SW480 (cell line): ENCODE measurements around the gene EXO5.
"Not testable (repeated sequence)": the region's sequence is repeated elsewhere in the genome, so short reads cannot be mapped to it uniquely, and the experiment has no call there.

Source experiments
- DNase-seq: peaks from one replicate; pipeline ENCODE4 v3.0.0-alpha.2; 2016; ENCODE audit warnings: low spot score

The EXO5 gene

GRCh38 chr1:40508375-40509341 lies at the start of gene EXO5:
EXO5 (plus strand) TSS chr1:40508767; CDS start chr1:40514545, 5,778 bp downstream.
- peak; percentile 72 for DNase-seq

GRCh38 chr1:40462956-40463590 lies 45.5 kb upstream of the EXO5 start:
- no peak for DNase-seq

DNA sequence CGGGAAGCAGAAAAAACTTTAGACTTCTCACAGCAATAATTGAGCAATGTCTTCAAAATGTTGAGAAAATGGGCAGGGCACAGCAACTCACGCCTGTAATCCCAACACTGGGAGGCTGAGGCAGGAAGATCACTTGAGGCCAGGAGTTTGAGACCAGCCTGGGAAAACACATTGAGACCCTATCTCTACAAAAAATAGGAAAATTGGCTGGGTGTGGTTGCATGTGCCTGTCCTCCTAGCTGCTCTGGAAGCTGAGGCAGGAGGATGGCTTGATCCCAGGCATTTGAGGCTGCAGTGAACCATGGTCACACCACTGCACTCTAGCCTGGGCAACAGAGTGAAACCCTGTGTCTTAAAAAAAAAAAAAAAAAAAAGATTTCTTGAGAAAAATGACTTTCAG lies 39.2 kb upstream of the EXO5 start:
- no peak for DNase-seq

- DNase-seq, result no peak
Observed at GRCh38 chr1:40475268-40475667, 33.3 kb upstream of the EXO5 start.

GRCh38 chr1:40476924-40477677 lies 31.5 kb upstream of the EXO5 start, which contains the start of gene ZFP69:
ZFP69 (plus strand) TSS chr1:40477290; CDS start chr1:40479362, 2,072 bp downstream.
- DNase-seq, result peak; percentile 7

DNA sequence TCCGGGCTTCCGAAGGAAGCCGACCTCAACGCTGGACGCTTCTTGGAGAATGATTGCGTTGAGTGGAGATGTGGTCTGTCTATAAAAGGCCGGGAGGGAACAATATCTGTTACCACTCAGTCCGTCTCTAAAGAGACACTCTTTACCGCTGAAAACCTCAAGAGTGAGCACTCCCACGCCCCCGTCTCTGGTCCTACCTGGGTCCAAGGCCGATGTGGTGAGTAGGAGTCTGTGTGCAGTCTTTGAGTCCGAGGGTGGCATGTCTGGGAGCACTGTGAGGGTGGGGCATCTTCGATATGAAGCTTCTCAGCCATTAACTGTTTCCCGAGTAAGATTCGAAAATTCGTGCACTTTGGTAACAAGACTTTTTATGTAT lies 30.9 kb upstream of the EXO5 start:
- DNase-seq, result no peak

GRCh38 chr1:40478276-40478675 lies 30.3 kb upstream of the EXO5 start:
- DNase-seq, result no peak

DNA sequence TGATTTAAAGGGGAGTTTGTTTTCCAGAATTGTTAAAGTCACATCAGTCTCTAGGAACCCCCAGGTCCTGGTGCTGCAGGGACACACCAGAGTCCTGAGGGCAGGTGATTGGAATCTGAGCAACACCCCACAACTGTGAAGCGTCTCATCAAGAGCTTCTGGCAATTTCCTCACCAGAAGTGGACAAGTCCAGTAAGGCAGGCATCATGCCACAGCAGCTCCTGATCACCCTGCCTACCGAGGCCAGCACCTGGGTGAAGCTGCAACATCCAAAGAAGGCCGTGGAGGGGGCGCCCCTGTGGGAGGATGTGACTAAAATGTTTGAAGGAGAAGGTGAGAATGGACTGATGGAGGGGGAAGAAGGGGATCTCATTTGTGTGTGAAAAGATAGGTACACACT lies 29.4 kb upstream of the EXO5 start:
- DNase-seq, result no peak

- no peak for DNase-seq
Observed at GRCh38 chr1:40495315-40495903, 13.2 kb upstream of the EXO5 start.

- not testable (repeated sequence) for DNase-seq
Observed at GRCh38 chr1:40502651-40503050, 5.9 kb upstream of the EXO5 start.

DNA sequence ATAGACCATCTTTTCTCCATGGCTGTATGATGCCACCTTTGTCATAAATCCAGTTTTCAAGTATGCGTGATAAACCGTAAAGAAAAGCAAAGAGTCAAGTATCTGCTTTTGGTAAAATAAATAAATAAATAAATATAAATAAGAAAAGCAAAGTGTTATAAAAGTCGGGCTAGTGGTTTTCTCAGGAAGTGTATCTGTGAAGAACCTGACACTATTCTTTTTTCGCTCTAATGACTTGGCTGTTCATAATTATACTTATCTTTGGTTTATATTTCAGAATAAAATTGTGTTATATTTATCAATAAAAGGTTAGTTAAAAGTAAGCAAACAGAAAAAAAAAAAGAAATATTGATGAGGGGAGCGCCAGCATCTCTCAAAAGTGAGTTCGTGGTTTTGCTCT lies 594 bp upstream of the EXO5 start:
- no peak for DNase-seq

- no peak for DNase-seq
Observed at GRCh38 chr1:40519517-40519916, 10.9 kb downstream of the EXO5 start.

- DNase-seq, result peak; percentile 1
Observed at GRCh38 chr1:40530735-40531380, 22.3 kb downstream of the EXO5 start.

DNA sequence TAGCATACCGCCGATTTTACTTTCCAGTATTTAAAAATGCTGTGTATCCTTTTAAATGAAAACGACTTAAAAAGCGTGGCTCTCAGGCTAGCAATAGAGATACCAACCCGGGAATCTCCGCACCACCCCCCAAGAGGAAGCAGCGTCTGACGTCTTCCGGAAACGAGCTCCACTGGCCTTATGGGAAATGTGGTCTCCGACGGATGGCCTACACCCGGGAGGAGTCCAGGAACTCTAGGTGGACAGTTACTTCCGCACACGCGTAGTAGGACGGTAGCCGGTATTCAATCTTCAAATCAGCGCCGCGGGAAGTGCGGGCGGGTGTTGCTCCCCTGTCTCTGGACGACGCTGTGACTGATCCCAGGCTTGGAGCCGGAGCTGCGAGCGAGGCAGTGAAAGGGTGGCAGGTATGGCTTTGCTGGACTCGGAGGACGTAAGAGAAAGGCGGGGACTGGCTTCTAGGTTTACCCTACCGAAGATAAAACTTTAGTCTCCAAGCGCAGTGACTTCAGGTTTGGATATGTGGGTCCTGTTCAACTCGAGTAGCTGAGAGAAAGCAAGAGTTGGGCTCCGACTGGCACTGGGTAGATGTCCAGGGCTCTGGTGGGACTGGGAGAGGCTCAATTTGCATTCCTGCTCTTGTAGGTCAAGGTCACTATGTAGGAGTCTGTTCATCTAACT lies 23.0 kb downstream of the EXO5 start, which contains the start of gene ZNF684:
TSS of gene ZNF684 (plus strand) at position 257 of the 681 bp plus-strand sequence. CDS start 1,530 bp downstream, outside the sequence.
- DNase-seq, result peak; percentile 93

GRCh38 chr1:40532062-40532389 lies 23.5 kb downstream of the EXO5 start:
- no peak for DNase-seq

DNA sequence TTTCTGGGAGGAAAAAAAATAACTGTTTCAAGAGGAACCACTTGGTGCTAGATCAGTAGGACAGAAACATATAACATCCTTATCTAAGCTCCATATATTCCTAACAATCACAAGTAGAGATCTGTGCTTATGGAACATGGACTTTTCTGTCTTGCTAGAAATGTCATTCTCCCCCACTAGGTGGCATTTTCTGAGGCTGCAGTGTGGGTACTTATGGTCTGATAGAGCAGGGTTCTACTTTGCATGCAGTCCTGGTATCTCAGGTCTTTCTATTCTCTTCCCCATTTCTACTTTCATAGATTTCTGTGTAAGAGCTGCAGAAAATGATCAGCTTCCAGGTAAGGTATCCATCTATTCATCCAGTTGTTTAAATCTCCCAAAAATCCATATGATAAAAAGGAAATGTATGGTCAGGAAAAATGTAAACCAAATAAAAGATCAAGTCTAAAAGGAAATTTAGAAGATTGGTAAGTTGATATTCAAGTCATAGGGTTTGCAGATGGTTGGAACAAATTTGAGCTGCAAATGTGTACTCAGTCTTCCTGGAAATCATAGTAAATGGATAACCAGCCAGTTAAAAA lies 24.4 kb downstream of the EXO5 start:
- peak; percentile 36 for DNase-seq

DNA sequence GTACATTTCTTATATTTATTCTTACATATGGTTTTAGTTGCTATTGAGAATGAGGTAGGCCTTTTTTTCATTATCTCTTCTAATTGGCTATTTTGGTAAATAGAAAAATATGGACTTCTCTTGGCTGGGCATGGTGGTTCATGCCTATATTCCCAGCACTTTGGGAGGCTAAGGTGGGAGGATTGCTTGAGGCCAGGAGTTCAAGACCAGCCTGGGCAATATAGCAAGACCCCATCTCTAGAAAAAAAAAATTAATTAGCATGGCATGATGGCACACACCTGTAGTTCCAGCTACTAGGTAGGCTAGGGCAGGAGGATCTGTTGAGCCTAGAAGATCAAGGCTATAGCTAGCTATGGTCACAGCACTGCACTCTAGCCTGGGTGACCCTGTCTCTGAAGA lies 26.0 kb downstream of the EXO5 start:
- no peak for DNase-seq

GRCh38 chr1:40535732-40536131 lies 27.2 kb downstream of the EXO5 start:
- no peak for DNase-seq

DNA sequence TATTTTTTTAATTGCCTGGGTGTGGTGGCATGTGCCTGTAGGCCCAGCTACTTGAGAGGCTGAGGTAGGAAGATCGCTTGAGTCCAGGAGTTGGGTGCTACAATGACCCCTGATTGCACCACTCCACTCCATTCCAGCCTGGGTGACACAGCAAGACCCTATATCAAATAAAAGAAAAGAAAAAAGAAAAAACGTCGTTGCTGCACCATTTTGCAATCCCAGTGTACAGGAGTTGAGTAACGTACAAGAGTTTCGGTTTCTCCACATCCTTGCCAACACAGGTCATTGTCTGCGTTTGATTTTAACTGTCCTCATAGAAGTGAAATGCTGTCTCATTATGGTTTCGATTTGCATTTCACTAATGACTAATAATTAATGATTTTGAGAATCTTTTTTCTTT lies 30.8 kb downstream of the EXO5 start:
- DNase-seq, result no peak

DNA sequence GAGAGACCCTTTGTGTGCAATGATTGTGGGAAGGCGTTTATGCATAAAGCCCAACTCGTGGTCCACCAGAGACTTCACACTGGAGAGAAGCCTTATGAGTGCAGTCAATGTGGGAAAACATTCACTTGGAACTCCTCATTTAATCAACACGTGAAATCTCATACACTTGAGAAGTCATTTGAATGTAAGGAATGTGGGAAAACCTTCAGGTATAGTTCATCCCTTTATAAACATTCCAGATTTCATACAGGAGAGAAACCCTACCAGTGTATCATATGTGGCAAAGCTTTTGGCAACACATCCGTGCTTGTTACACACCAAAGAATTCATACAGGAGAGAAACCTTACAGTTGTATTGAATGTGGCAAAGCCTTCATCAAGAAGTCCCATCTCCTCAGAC lies 38.4 kb downstream of the EXO5 start:
- DNase-seq, result no peak

- no peak for DNase-seq
Observed at GRCh38 chr1:40553017-40553416, 44.5 kb downstream of the EXO5 start.
